ENCODE measurements around the gene MYOM1. TPM values are rescaled to one million over a fixed set of nuclear protein-coding genes. Genes with fewer than 3 reads are reported as not detected.

MYOM1 gene
- total and polyA plus RNA-seq, 2 donors (not counting 3 experiments of a cell fraction or from before 2014, with no cell fraction given) = 0.08 TPM; not detected in 1

GRCh38 chr18:3092727-3093126 lies 127.0 kb downstream of the MYOM1 start:
- Histone ChIP-seq H3K4me1 (ENCODE audit: control insufficient read depth, extremely low read depth, insufficient read depth, low read length) (no peaks in the 10 kb centered on the region), H3K27me3 (ENCODE audit: control insufficient read depth in 2 of 2, insufficient read depth in 2 of 2, low read length in 2 of 2) (no peaks in the 10 kb centered on the region), H3K4me2 (ENCODE audit: insufficient read depth, low read length) (no peak overlapping the region), H3K9ac (replicated peaks; ENCODE audit: extremely low read depth, insufficient read depth, low read length) (no peak overlapping the region), H3K27ac (ENCODE audit: insufficient read depth, low read depth, low read length) (no peak overlapping the region), H3K9me1 (replicated peaks; ENCODE audit: control insufficient read depth, extremely low read depth, insufficient read depth, low read length) (no peaks in the 10 kb centered on the region), H3K36me3 (ENCODE audit: control insufficient read depth in 2 of 2, extremely low read depth in 1 of 2, insufficient read depth in 2 of 2, low read length in 2 of 2) (no peaks in the 10 kb centered on the region), H3K4me3 (replicated peaks in 1 of 3; ENCODE audit: insufficient read depth in 1 of 3, low read depth in 1 of 3, low read length in 3 of 3) (no peak overlapping the region), H3K79me2 (ENCODE audit: control insufficient read depth, insufficient read depth, low read length) (no peaks in the 10 kb centered on the region), H2AFZ (ENCODE audit: low read depth, low read length) (no peak overlapping the region), H4K20me1 (replicated peaks; ENCODE audit: control insufficient read depth, extremely low read depth, insufficient read depth, low read length) (no peaks in the 10 kb centered on the region), H3K9me3 (replicated peaks; ENCODE audit: control insufficient read depth, insufficient read depth, low read length) (no peaks in the 10 kb centered on the region)
- ChIA-PET CTCF (no interaction called here), POLR2A (no interaction called here)
- TF ChIP-seq POLR2AphosphoS5 (IDR thresholded peaks at IDR 0.05; ENCODE audit: insufficient read depth, low read depth, low read length) = no peak
- TF ChIP-seq GATA2 (IDR thresholded peaks at IDR 0.05; ENCODE audit: insufficient read depth, insufficient read length, low read depth, low read length) = no peak
- no peak for TF ChIP-seq EZH2 (IDR thresholded peaks at IDR 0.05; ENCODE audit: borderline replicate concordance, low read depth, low read length, severe bottlenecking)
- no peak for TF ChIP-seq MAX (IDR thresholded peaks at IDR 0.05; ENCODE audit: insufficient read depth, insufficient read length)
- no peak for TF ChIP-seq JUN (IDR thresholded peaks at IDR 0.05; ENCODE audit: borderline replicate concordance, insufficient read depth, insufficient read length, low read depth)
- no peak for TF ChIP-seq POLR2A (IDR thresholded peaks at IDR 0.05; ENCODE audit: low read depth, low read length)
- no peak for TF ChIP-seq MYC (IDR thresholded peaks at IDR 0.05; ENCODE audit: low read depth, low read length)
- TF ChIP-seq CTCF (IDR thresholded peaks at IDR 0.05; ENCODE audit: extremely low read depth in 1 of 2, insufficient read depth in 1 of 2, low read depth in 1 of 2, low read length in 2 of 2) = no peak
- no peak for TF ChIP-seq FOS (IDR thresholded peaks at IDR 0.05; ENCODE audit: borderline replicate concordance, insufficient read depth, low read length)
- FAIRE-seq = no peak
- no peak for DNase-seq (ENCODE audit: low read depth, low spot score)
- no TSS peak for BruUV-seq (replicated peaks)
- intact Hi-C loops (cut with micrococcal nuclease) = no loop called here
- dilution Hi-C loops (cut with MboI; ENCODE audit: extremely low pct_ligation_motif_present, low sequenced_read_pairs) = no loop called here
